ENCODE data around the gene ALG14.

- no peak for TF ChIP-seq SIN3A (IDR thresholded peaks at IDR 0.05; ENCODE audit: low read depth)
- no peak for TF ChIP-seq CTCF (IDR thresholded peaks at IDR 0.05 in 2 of 3, conservative IDR thresholded peaks at IDR 0.05 in 1 of 3; ENCODE audit: borderline replicate concordance in 1 of 3, insufficient read depth in 1 of 3, low read depth in 2 of 3, low read length in 2 of 3)
Measured at GRCh38 chr1:95042286-95042685, 30.5 kb downstream of the ALG14 start.

All from HCT116 (cell line).